ENCODE data around the gene TLR9.
A peak's percentile ranks its signal among the peaks of the same experiment; 100 is the strongest.

Gene TLR9

GRCh38 chr3:52196977-52197376 lies 28.5 kb downstream of the TLR9 start:
- Histone ChIP-seq H3K27ac (ENCODE audit: low read length, poor library complexity, severe bottlenecking) (no peak overlapping the region), H3K79me1 (replicated peaks; ENCODE audit: low read length, poor library complexity, severe bottlenecking) (peaks cover 18% of the 10 kb centered on the region), H3K9ac (ENCODE audit: low read length) (no peak overlapping the region), H3K23ac (ENCODE audit: low read length in 2 of 2) (no peak overlapping the region), H3K9me3 (ENCODE audit: control insufficient read depth, low read length) (no peaks in the 10 kb centered on the region), H2BK12ac (ENCODE audit: low read length in 2 of 2) (peak overlapping the region; percentile 75 to 92), H2BK5ac (ENCODE audit: low read depth, low read length, poor library complexity, severe bottlenecking) (no peak overlapping the region), H3K14ac (ENCODE audit: low read length in 2 of 2) (peak overlapping the region in 1 of 2 experiments; percentile 53), H3K4me2 (ENCODE audit: low read length, poor library complexity, severe bottlenecking) (no peak overlapping the region), H3K36me3 (ENCODE audit: control insufficient read depth in 1 of 2, insufficient read depth in 2 of 2, low read depth in 1 of 2, low read length in 2 of 2) (peaks cover 9 to 26% of the 10 kb centered on the region in 2 experiments), H3K4ac (ENCODE audit: low read depth in 1 of 2, low read length in 2 of 2) (peak overlapping the region; percentile 88 to 92), H4K8ac (ENCODE audit: low read length) (peak overlapping the region; percentile 87), H2BK15ac (ENCODE audit: low read depth, poor library complexity, severe bottlenecking) (peak overlapping the region; percentile 90), H3K18ac (ENCODE audit: low read depth in 1 of 2, low read length in 2 of 2) (peak overlapping the region; percentile 68 to 88), H4K91ac (ENCODE audit: low read length) (peak overlapping the region; percentile 81), H2BK120ac (ENCODE audit: low read depth, low read length) (peak overlapping the region; percentile 65), H3K4me1 (ENCODE audit: control insufficient read depth, insufficient read depth, low read depth, low read length) (peaks cover 20% of the 10 kb centered on the region), H3K4me3 (ENCODE audit: insufficient read depth in 1 of 2, low read depth in 1 of 2, low read length in 2 of 2) (no peak overlapping the region), H2AFZ (ENCODE audit: low read depth, low read length) (no peak overlapping the region), H3K27me3 (ENCODE audit: control insufficient read depth in 1 of 2, insufficient read depth in 1 of 2, low read length in 2 of 2) (no peaks in the 10 kb centered on the region), H2AK5ac (ENCODE audit: low read length, severe bottlenecking) (peak overlapping the region; percentile 94)
- 90% methylated on average over 3 of the region's 3 CpGs for WGBS
- DNase-seq = no peak

GRCh38 chr3:52195823-52196331 lies 29.6 kb downstream of the TLR9 start:
- Histone ChIP-seq H2AK5ac (ENCODE audit: low read length, severe bottlenecking) (no peak overlapping the region), H3K4me1 (ENCODE audit: control insufficient read depth, insufficient read depth, low read depth, low read length) (peaks cover 20% of the 10 kb centered on the region), H3K27ac (ENCODE audit: low read length, poor library complexity, severe bottlenecking) (no peak overlapping the region), H3K79me1 (replicated peaks; ENCODE audit: low read length, poor library complexity, severe bottlenecking) (peaks cover 14% of the 10 kb centered on the region), H3K36me3 (ENCODE audit: control insufficient read depth in 1 of 2, insufficient read depth in 2 of 2, low read depth in 1 of 2, low read length in 2 of 2) (peaks cover 5 to 15% of the 10 kb centered on the region in 2 experiments), H3K4ac (ENCODE audit: low read depth in 1 of 2, low read length in 2 of 2) (peak overlapping the region; percentile 3 to 34), H4K8ac (ENCODE audit: low read length) (no peak overlapping the region), H2BK12ac (ENCODE audit: low read length in 2 of 2) (peak overlapping the region; percentile 43 to 55), H3K9ac (ENCODE audit: low read length) (peak overlapping the region; percentile 44), H4K91ac (ENCODE audit: low read length) (no peak overlapping the region), H2BK120ac (ENCODE audit: low read depth, low read length) (no peak overlapping the region), H3K18ac (ENCODE audit: low read depth in 1 of 2, low read length in 2 of 2) (peak overlapping the region in 1 of 2 experiments; percentile 81), H3K27me3 (ENCODE audit: control insufficient read depth in 1 of 2, insufficient read depth in 1 of 2, low read length in 2 of 2) (no peaks in the 10 kb centered on the region), H3K4me2 (ENCODE audit: low read length, poor library complexity, severe bottlenecking) (no peak overlapping the region), H3K14ac (ENCODE audit: low read length in 2 of 2) (no peak overlapping the region), H3K4me3 (ENCODE audit: insufficient read depth in 1 of 2, low read depth in 1 of 2, low read length in 2 of 2) (no peak overlapping the region), H3K9me3 (ENCODE audit: control insufficient read depth, low read length) (no peaks in the 10 kb centered on the region), H2AFZ (ENCODE audit: low read depth, low read length) (no peak overlapping the region), H2BK15ac (ENCODE audit: low read depth, poor library complexity, severe bottlenecking) (peak overlapping the region; percentile 50), H3K23ac (ENCODE audit: low read length in 2 of 2) (no peak overlapping the region), H2BK5ac (ENCODE audit: low read depth, low read length, poor library complexity, severe bottlenecking) (no peak overlapping the region)
- DNase-seq = peak; percentile 88
- 83% methylated on average over 10 of the region's 10 CpGs for WGBS

- Histone ChIP-seq H3K27ac (ENCODE audit: low read length, poor library complexity, severe bottlenecking) (no peak overlapping the region), H3K9me3 (ENCODE audit: control insufficient read depth, low read length) (no peaks in the 10 kb centered on the region), H3K18ac (ENCODE audit: low read depth in 1 of 2, low read length in 2 of 2) (peak overlapping the region in 1 of 2 experiments; percentile 6), H3K79me1 (replicated peaks; ENCODE audit: low read length, poor library complexity, severe bottlenecking) (peaks cover 12% of the 10 kb centered on the region), H3K4me1 (ENCODE audit: control insufficient read depth, insufficient read depth, low read depth, low read length) (peaks cover 20% of the 10 kb centered on the region), H2BK12ac (ENCODE audit: low read length in 2 of 2) (peak overlapping the region; percentile 4 to 72), H4K8ac (ENCODE audit: low read length) (no peak overlapping the region), H3K36me3 (ENCODE audit: control insufficient read depth in 1 of 2, insufficient read depth in 2 of 2, low read depth in 1 of 2, low read length in 2 of 2) (peaks cover 5 to 11% of the 10 kb centered on the region in 2 experiments), H2BK5ac (ENCODE audit: low read depth, low read length, poor library complexity, severe bottlenecking) (no peak overlapping the region), H3K4ac (ENCODE audit: low read depth in 1 of 2, low read length in 2 of 2) (no peak overlapping the region), H3K14ac (ENCODE audit: low read length in 2 of 2) (no peak overlapping the region), H2BK120ac (ENCODE audit: low read depth, low read length) (no peak overlapping the region), H2AFZ (ENCODE audit: low read depth, low read length) (no peak overlapping the region), H2BK15ac (ENCODE audit: low read depth, poor library complexity, severe bottlenecking) (no peak overlapping the region), H3K4me3 (ENCODE audit: insufficient read depth in 1 of 2, low read depth in 1 of 2, low read length in 2 of 2) (no peak overlapping the region), H3K23ac (ENCODE audit: low read length in 2 of 2) (no peak overlapping the region), H3K4me2 (ENCODE audit: low read length, poor library complexity, severe bottlenecking) (no peak overlapping the region), H3K27me3 (ENCODE audit: control insufficient read depth in 1 of 2, insufficient read depth in 1 of 2, low read length in 2 of 2) (no peaks in the 10 kb centered on the region), H4K91ac (ENCODE audit: low read length) (no peak overlapping the region), H2AK5ac (ENCODE audit: low read length, severe bottlenecking) (no peak overlapping the region), H3K9ac (ENCODE audit: low read length) (no peak overlapping the region)
- no peak for DNase-seq
- WGBS = 94% methylated on average over 3 of the region's 3 CpGs
Measured at GRCh38 chr3:52195291-52195597, 30.2 kb downstream of the TLR9 start.

- no peak overlapping the region for H3K4me3 ChIP-seq (ENCODE audit: insufficient read depth in 1 of 2, low read depth in 1 of 2, low read length in 2 of 2)
- H3K36me3 ChIP-seq (ENCODE audit: control insufficient read depth in 1 of 2, insufficient read depth in 2 of 2, low read depth in 1 of 2, low read length in 2 of 2) = peaks cover 5 to 6% of the 10 kb centered on the region in 2 experiments
- peak overlapping the region in 1 of 2 experiments; percentile 75 for H2BK12ac ChIP-seq (ENCODE audit: low read length in 2 of 2)
- H3K4me1 ChIP-seq (ENCODE audit: control insufficient read depth, insufficient read depth, low read depth, low read length) = peaks cover 20% of the 10 kb centered on the region
- no peak overlapping the region for H3K27ac ChIP-seq (ENCODE audit: low read length, poor library complexity, severe bottlenecking)
- 84% methylated on average over 8 of the region's 14 CpGs for WGBS
- peak; percentile 72 for DNase-seq
- no peak overlapping the region for H3K4ac ChIP-seq (ENCODE audit: low read depth in 1 of 2, low read length in 2 of 2)
- peaks cover 10% of the 10 kb centered on the region for H3K79me1 ChIP-seq (replicated peaks; ENCODE audit: low read length, poor library complexity, severe bottlenecking)
- no peak overlapping the region for H2AFZ ChIP-seq (ENCODE audit: low read depth, low read length)
- H3K27me3 ChIP-seq (ENCODE audit: control insufficient read depth in 1 of 2, insufficient read depth in 1 of 2, low read length in 2 of 2) = no peaks in the 10 kb centered on the region
- no peaks in the 10 kb centered on the region for H3K9me3 ChIP-seq (ENCODE audit: control insufficient read depth, low read length)
- peak overlapping the region; percentile 44 for H2BK120ac ChIP-seq (ENCODE audit: low read depth, low read length)
- no peak overlapping the region for H2BK5ac ChIP-seq (ENCODE audit: low read depth, low read length, poor library complexity, severe bottlenecking)
- no peak overlapping the region for H4K8ac ChIP-seq (ENCODE audit: low read length)
- no peak overlapping the region for H2BK15ac ChIP-seq (ENCODE audit: low read depth, poor library complexity, severe bottlenecking)
- H3K18ac ChIP-seq (ENCODE audit: low read depth in 1 of 2, low read length in 2 of 2) = no peak overlapping the region
- peak overlapping the region in 1 of 2 experiments; percentile 35 for H3K14ac ChIP-seq (ENCODE audit: low read length in 2 of 2)
- no peak overlapping the region for H3K9ac ChIP-seq (ENCODE audit: low read length)
- no peak overlapping the region for H3K23ac ChIP-seq (ENCODE audit: low read length in 2 of 2)
- H2AK5ac ChIP-seq (ENCODE audit: low read length, severe bottlenecking) = no peak overlapping the region
- no peak overlapping the region for H3K4me2 ChIP-seq (ENCODE audit: low read length, poor library complexity, severe bottlenecking)
- no peak overlapping the region for H4K91ac ChIP-seq (ENCODE audit: low read length)
Measured at GRCh38 chr3:52194485-52195290, 30.8 kb downstream of the TLR9 start.

Data from mesenchymal stem cell (in vitro differentiated cells and primary cell).